Testis (tissue), 2 donors: ENCODE results near the gene CENPL.

Experiments used
- CTCF ChIP-seq, 3 experiments: fragments of 450-650 bp in 2 of 3; fragments of 200-600 bp in 1 of 3; sonication (generic) in 1 of 3; IDR thresholded peaks; one replicate each; pipeline ENCODE4 v1.5.1; 2016 to 2019; ENCODE audit warnings: antibody characterized with exemption in 3 of 3, mild to moderate bottlenecking in 2 of 3, moderate library complexity in 1 of 3
- POLR2A ChIP-seq: fragments of 450-650 bp; IDR thresholded peaks from one replicate; pipeline ENCODE4 v1.6.1; 2017; ENCODE audit warnings: antibody characterized with exemption, mild to moderate bottlenecking, moderate library complexity

GRCh38 chr1:173862769-173863223, 38.1 kb upstream of the CENPL start:
- TF ChIP-seq CTCF (IDR thresholded peaks at IDR 0.05) (no peak), POLR2A (no peak)
